ENCODE results near the gene SHKBP1. TPM values are rescaled to one million over a fixed set of nuclear protein-coding genes. Genes with fewer than 3 reads are reported as not detected.

Gene SHKBP1
- total and polyA plus RNA-seq, 2 donors (not counting 1 experiment from before 2014, with no cell fraction given) = 179 to 227 TPM

GRCh38 chr19:40630571-40631160 is 54.0 kb downstream of the SHKBP1 start:
- 82% methylated on average over 12 of the region's 16 CpGs for WGBS (ENCODE audit: insufficient coverage)
- ATAC-seq (ENCODE audit: low read depth) = no peak
- no peak overlapping the region for H3K4me3 Mint-ChIP-seq

More at GRCh38 chr19:40630571-40631160, 54.0 kb downstream of the SHKBP1 start:
- Histone ChIP-seq H3K4me3 (ENCODE audit: control extremely low read depth in 1 of 5, extremely low read depth in 1 of 5, insufficient read depth in 1 of 5, low read depth in 2 of 5, low read length in 4 of 5) (no peak overlapping the region), H3K27ac (ENCODE audit: low read length in 2 of 2) (no peak overlapping the region), H4K20me1 (ENCODE audit: control insufficient read depth, insufficient read depth, low read length, poor library complexity, severe bottlenecking) (no peaks in the 10 kb centered on the region), H3K27me3 (replicated peaks in 1 of 4; ENCODE audit: control extremely low read depth in 1 of 4, control insufficient read depth in 3 of 4, insufficient read depth in 4 of 4, low read length in 3 of 4) (peaks cover 0 to 9% (median 0%) of the 10 kb centered on the region in 4 experiments), H3K36me3 (replicated peaks in 1 of 2; ENCODE audit: control extremely low read depth in 1 of 2, control insufficient read depth in 1 of 2, extremely low read depth in 1 of 2, insufficient read depth in 2 of 2, low read length in 1 of 2) (peaks cover 0 to 6% of the 10 kb centered on the region in 2 experiments), H3K9me3 (ENCODE audit: control extremely low read depth in 1 of 3, control insufficient read depth in 2 of 3, insufficient read depth in 1 of 3, low read length in 2 of 3) (peaks cover 0 to 4% (median 0%) of the 10 kb centered on the region in 3 donors), H3K9ac (ENCODE audit: low read length) (no peak overlapping the region), H3K4me1 (ENCODE audit: control insufficient read depth in 2 of 2, insufficient read depth in 2 of 2, low read length in 2 of 2) (peaks cover 0 to 5% of the 10 kb centered on the region in 2 donors), H3K79me2 (ENCODE audit: control insufficient read depth, insufficient read depth, low read length) (no peaks in the 10 kb centered on the region), H2AFZ (ENCODE audit: insufficient read depth, low read depth, low read length, poor library complexity, severe bottlenecking) (no peak overlapping the region), H3K4me2 (replicated peaks; ENCODE audit: low read depth, low read length, poor library complexity, severe bottlenecking) (no peak overlapping the region)
- CTCF ChIA-PET = interaction anchor here (0.8 to 1.0 kb wide), 2 partner anchors 80 to 863 kb away, joined by 3 read pairs; no protein-coding TSS in a partner anchor
- Mint-ChIP-seq H3K4me1 (peaks cover 6% of the 10 kb centered on the region), H3K9me3 (ENCODE audit: insufficient read depth) (no peaks in the 10 kb centered on the region), H3K27me3 (peaks cover 8% of the 10 kb centered on the region), H3K27ac (no peak overlapping the region)
- intact Hi-C loops (cut with micrococcal nuclease) = loop anchor here (5.0 kb wide), 1 partner anchor 83 kb away; no protein-coding TSS in a partner anchor
- no peak for TF ChIP-seq EZH2 (IDR thresholded peaks at IDR 0.05; ENCODE audit: borderline replicate concordance, insufficient read depth, low read depth, low read length, poor library complexity, severe bottlenecking)
- TF ChIP-seq CTCF (IDR thresholded peaks at IDR 0.05) = no peak
- POLR2A ChIA-PET = no interaction called here
- no peak for DNase-seq
